ENCODE data around the gene STAC2.

STAC2 gene

DNA sequence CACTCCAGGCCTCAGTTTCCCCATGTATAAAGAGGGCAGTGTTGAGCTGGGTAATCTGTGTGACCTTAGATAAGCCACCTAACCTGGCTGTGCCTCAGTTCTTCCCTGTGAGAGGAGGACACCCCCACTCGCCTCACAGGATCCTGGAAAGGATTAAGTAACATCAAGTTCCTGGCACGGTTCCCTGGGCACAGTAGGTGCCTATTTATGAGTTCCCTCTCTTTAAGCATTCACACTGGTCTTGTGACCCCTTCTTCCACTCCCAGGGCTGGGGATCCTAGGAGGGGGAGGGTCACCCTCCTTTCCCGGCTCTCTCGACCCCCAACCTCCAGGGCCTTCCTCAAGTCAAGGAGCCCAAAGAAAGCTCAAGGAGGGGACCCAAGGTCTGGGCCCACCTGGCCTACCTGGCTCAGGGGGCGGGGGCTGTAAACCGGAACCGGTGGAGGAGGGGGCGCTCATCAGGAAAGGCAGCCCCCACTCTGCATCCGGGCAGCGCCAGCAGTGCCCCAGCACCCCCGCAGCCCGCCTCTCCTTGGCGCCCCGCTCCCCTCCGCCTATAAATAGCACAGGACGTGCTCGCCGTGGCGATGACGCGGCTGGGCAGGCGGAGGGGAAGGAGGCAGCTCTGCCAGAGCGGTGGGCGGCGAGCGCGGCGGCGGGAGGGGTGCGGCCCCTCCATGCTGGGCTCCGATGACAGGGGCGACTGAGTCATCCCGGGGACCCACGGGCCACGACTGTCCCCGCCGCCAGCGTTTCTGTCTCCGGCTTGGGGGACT, 16.2 kb downstream of the STAC2 start:
- DNase-seq (ENCODE audit: low spot score), result no peak

DNA sequence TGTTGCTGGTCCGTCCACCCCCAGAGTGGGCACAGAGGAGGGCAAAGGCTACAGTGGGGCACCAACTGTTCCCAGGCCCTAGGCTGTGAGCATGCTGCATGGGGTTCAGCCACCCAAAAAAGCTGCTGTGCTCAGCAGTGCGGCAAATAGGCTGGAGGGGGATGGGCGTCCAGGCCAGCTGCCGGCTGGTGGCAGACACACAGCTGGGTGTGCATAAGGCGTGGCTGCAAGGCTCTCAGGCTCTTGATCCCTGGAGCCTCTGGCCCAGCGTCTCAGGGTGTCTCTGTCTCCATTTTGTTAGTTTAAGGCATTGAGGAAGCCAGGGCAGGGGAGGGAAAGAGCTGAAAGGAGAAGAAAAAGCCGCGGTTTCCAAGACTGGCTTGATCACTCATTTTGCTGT, 16.9 kb downstream of the STAC2 start:
- peak; percentile 85 for DNase-seq (ENCODE audit: low spot score)

DNA sequence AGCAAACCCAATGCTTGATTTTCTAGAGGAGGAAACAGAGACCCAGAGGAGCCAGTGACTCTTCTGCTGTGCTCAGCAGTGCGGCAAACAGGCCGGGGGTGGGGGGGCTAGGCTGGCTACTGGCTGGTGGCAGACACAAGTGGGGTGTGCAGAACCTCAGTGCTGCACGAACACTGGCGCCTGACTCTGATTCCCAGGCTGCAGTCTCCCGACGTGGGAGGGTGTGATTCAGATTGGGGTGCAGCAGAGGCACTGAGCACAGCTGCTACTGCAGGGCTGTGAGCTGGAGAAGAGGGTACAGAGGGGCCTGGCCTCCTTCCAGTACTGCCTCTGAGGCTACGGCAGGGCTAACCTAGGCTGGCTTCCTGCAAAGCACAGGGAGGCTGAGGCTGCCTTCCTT, 17.6 kb downstream of the STAC2 start:
- no peak for DNase-seq (ENCODE audit: low spot score)

DNA sequence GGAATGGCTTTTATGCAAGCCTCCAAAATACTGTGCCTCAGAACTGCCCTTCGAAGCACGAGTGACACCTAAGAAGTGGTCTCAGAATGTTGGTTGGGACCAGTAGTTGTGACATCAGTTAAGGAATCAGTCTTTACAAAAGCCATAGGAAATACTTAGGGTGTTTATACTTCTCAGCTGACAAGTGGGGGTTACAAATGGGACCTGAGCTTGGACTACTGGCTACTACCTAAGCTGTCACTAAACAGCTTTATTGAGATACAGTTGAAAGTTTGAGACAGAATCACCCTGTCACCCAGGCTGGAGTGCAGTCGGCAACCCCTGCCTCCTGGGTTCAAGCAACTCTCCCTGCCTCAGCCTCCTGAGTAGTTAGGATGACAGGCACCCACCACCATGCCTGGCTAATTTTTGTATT, 20.6 kb downstream of the STAC2 start:
- no peak for DNase-seq (ENCODE audit: low spot score)

- DNase-seq (ENCODE audit: low spot score), result no peak
Measured at GRCh38 chr17:39204245-39204644, 21.5 kb downstream of the STAC2 start.

DNA sequence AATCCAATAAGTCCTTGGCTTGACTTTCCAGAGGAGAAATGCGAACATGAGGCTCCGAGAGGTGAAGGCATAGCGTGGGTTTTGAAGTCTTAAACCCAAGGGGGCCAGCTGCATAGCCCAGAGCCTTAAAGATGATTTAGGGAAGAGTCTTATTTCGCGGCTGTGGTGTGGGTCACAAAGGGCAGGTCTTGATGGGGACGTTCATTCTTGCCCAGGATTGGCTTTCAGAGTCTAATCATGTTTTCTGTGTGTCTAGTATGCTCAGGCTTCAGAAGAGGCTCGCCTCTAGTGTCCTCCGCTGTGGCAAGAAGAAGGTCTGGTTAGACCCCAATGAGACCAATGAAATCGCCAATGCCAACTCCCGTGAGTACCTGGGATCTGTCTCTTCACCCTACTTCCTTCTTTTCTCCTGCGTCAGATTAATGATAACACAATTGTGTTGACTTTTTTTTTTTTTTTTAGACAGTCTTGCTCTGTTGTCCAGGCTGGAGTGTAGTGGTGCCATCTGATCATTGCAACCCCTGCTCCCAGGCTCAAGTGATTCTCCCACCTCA, 24.7 kb downstream of the STAC2 start:
- no peak for DNase-seq (ENCODE audit: low spot score)

DNA sequence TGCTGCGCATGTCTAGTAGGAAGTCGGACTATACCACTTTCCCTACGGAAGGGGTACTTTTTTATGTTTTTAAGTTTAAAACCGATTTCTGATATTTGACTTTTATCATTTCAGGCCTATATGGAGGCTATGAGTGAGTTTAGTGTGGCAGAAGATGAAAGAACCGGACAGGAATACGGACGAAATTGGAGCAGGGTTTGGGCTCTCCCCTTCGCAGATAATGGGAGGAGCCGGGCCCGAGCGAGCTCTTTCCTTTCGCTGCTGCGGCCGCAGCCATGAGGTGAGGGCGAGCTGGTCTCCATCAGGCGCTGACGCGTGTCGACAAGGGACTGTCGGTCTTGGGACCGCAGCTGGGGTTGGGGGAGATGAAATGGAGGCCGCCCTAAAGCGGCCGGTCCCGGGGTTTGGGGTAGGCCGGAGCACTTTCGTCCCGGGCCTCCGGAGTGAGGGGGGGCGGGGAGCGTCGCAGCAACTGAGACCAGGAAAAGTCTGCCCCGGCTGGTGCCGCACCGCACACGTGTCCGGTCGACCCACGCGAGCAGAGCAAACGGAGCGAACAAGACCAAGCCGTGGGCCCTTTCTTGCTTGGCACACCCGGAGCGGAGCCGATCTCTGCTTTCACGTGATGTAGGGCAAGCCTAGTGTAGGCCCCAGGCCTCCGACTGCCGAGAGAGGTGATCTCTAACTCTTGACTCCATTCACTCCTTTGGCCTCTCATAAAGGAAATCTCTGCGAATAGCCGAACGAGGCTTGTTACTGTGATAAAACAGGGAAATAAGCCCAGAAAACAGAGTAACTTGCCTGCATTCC, 25.5 kb downstream of the STAC2 start, which contains the start of gene RPL19:
RPL19 (plus strand) TSS at position 214 of the 810 bp plus-strand sequence; CDS start at position 276, 62 bp downstream.
- peak; percentile 95 for DNase-seq (ENCODE audit: low spot score)

- DNase-seq (ENCODE audit: low spot score), result peak; percentile 95
Measured at GRCh38 chr17:39199820-39200069, 26.0 kb downstream of the STAC2 start.

DNA sequence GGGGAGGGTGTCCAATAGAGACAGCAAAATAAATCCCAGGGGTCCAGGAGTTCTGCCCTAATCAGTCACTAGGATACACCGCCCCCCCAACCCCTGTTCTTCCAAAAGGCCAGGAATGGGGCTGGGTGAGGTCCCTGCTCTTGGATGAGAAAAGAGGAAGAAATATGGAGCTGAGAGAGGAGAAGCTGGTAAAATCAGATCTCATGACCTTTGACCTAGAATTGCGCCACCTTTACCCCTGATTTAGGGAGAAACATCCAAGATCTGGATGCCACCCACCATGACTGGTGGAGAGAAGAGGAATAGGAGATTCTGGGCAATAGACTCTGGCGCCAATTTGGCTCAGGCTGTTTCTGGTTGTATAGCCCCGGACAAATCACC, 27.6 kb downstream of the STAC2 start:
- no peak for DNase-seq (ENCODE audit: low spot score)

DNA sequence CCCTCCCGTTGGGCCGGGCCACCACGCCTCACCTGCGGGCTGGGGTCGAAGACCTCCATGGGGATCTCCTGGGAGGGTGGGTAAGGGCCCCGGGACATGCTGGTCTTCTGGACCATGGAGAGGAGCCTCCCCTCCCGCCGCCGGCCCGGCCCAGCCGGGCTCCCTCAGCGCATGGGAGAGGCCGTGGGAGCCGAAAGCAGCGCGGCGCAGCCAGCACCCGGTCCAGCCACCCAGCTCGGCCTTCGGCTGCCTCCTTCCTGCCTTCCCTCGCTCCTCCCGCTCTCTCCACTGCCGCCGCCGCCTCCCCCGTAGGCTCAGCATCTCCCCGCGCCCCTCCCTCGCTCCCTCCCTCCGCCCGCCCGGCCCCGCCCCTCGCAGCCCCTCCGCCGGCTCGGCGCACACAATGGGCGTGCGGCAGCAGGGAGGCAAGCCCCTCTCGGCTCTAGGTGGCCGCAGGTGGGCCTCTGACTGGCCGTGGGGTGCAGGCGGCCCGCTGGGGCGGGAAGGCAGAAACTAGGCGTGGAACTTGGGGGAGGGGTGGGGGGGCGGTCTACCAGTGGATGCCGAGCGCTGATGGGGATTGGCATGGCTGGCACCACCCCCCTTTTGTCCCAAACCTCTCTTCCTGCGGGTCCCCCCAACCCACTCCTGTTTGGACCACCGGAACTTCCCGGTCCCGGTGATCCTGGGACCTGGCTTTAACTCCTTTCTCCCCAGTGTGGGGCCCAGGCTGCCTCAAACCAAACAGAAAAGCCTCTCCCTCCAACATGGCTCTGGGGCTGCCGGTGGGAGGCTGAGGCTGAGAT, 28.2 kb downstream of the STAC2 start, which contains the start of gene CACNB1:
CACNB1 (minus strand) TSS at position 290 of the 806 bp plus-strand sequence; CDS start at position 116, 174 bp downstream.
- peak; percentile 98 for DNase-seq (ENCODE audit: low spot score)

DNA sequence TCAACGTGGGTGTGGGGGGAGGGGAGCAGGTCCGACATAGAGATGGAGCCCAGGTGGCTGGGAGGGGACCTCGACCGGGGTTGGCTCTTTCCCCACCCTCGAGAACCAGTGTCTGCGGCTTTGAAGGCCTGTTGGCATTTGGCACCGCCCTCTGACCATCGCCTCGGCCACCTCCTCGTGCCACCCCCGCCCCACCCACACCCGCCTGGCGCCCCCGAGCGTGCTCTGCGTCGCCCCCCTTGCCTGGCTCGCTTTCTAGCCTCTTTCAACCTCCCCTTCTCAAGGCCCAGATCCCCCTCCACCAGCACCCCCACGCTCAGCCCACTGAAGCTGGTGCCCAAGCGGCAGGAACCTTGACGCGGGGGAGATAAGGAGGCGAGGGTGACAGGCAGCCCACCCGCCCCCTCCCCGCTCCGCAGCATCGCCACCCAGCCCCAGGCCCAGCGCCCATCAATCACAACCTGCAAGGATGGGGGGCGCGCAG, 28.9 kb downstream of the STAC2 start:
- peak; percentile 75 for DNase-seq (ENCODE audit: low spot score)

DNA sequence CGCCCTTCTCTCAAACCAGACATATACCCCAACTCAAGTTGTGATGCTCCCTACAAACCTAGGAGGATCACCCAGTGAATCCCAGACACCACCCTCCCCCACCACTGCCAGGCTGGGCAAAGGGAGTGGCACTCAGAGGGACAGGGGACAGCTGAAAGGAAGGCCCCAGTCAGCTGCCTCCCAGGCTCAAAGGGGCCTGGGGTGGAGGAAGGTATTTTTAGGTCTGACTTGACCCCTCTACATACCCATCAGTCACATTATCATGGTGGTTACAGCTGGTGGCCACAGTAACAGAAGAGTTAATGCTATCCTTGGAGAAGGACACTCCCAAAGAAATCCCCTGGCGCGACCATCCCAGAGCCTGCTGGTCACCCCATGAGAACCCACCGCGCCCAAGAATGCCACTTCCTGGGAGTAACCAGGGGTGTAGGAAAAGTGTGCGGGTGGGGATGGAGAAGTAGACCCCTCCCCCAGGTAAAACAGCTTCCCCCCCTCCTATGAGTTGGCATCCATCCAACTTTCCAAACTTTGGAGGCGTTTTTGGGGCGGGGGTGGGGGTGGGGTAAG, 29.4 kb downstream of the STAC2 start:
- DNase-seq (ENCODE audit: low spot score), result no peak

GRCh38 chr17:39195568-39196160, 30.1 kb downstream of the STAC2 start:
- no peak for DNase-seq (ENCODE audit: low spot score)

DNA sequence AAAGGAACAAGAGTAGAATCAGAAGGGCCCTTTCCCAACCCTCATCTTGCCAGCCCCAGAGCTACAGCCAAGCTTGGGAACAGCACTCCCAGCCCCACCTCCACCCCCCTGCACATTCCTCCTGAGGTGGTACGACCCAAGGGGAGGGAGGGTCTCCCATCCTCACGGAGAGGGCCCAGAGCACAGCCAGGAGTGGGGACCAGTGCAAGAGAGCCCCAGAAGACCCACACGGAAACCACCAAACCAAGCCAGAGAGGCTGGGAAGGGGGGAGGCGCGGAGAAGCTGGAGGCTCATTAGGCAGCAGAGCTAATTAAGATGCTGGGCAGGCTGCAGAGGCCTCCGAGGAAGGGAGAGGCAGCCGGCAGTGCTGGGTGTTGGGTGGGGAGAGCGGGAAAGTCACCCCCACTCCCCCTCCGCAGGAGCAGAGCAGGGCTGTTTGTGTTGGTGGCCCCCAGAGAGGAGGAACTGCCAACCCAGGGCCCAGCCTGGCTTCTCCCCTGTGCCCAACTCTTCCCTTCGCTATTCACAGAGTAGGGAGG, 30.7 kb downstream of the STAC2 start:
- no peak for DNase-seq (ENCODE audit: low spot score)

GRCh38 chr17:39194089-39194984, 31.4 kb downstream of the STAC2 start:
- DNase-seq (ENCODE audit: low spot score), result peak; percentile 76

DNA sequence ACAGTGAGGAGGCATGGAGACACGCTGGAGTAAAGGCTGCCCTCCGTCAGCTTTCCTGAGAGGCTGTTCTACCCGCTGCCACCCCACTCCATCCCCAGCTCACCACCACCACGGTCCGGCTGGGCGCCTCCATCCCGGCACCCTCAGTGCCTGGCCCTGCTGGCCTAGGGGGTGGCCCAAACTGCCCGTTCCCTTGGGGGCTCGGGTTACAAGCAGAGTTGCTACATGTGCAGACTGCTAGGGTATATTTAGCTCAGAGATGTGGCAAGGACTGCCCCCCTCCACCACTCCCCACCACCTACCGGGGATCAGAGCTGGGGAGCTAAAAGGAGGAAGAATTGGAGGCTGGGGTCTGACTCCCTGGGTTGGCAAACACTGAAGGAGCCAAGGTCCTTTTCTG, 32.4 kb downstream of the STAC2 start:
- no peak for DNase-seq (ENCODE audit: low spot score)

DNA sequence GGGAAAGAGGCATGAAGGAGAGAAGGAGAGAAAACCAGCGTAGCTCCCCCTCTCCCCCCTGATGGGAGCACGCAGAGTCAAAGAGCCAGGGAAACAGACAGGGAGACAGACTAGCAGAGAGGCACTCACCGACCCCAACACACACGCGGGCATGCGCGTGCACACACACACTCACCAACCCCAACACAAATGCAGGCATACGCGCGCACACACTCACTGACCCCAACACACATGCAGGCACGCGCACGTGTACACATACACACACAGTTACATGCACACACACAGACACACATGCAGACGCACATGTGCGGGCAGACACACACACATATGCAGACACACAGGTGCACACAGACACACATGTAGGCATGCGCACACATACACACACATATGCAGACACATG, 32.8 kb downstream of the STAC2 start:
- DNase-seq (ENCODE audit: low spot score), result no peak

GRCh38 chr17:39191750-39192510, 33.8 kb downstream of the STAC2 start:
- DNase-seq (ENCODE audit: low spot score), result no peak

- DNase-seq (ENCODE audit: low spot score), result no peak
Measured at GRCh38 chr17:39187152-39187830, 38.5 kb downstream of the STAC2 start.
